HG02610 (cell line): ENCODE measurements around the gene PSME2.

Source experiments
- ATAC-seq: cut with Tn5 transposase; IDR thresholded peaks from one replicate; pipeline ENCODE4 v1.9.1; 2021; ENCODE audit warnings: mild to moderate bottlenecking, moderate library complexity; ENCODE audit not compliant: unreplicated experiment

PSME2 gene

DNA sequence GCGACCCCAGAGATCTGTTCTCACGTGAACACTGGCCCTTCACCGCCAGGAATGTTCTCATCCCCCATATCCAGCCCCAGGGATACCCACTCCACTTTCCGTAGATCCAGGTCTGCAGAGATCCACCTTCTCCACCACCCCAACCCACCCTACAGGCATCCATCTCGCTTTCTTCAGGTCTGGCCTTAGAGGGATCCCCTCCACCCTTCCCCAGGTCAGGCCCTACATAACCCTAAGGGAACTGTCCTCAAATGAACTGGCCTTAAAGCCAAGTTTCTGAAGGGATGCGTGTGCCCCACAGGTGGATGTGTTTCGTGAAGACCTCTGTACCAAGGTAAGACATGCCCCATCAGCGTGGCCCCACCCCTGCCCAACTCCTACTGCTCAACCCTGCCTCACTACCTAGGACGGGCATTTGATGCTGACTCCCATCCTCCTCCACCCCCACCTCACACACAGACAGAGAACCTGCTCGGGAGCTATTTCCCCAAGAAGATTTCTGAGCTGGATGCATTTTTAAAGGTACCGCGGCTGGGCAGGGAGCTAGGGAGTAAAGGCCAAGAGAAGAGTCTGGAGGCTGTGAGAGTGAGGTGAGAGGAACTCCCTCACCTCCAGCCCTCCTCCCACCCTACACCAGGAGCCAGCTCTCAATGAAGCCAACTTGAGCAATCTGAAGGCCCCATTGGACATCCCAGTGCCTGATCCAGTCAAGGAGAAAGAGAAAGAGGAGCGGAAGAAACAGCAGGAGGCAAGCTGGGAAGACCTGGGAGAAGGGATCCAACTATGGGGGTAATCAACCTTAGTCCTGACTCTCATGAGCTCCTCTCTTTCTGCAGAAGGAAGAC, 9.5 kb downstream of the PSME2 start:
- no peak for ATAC-seq

DNA sequence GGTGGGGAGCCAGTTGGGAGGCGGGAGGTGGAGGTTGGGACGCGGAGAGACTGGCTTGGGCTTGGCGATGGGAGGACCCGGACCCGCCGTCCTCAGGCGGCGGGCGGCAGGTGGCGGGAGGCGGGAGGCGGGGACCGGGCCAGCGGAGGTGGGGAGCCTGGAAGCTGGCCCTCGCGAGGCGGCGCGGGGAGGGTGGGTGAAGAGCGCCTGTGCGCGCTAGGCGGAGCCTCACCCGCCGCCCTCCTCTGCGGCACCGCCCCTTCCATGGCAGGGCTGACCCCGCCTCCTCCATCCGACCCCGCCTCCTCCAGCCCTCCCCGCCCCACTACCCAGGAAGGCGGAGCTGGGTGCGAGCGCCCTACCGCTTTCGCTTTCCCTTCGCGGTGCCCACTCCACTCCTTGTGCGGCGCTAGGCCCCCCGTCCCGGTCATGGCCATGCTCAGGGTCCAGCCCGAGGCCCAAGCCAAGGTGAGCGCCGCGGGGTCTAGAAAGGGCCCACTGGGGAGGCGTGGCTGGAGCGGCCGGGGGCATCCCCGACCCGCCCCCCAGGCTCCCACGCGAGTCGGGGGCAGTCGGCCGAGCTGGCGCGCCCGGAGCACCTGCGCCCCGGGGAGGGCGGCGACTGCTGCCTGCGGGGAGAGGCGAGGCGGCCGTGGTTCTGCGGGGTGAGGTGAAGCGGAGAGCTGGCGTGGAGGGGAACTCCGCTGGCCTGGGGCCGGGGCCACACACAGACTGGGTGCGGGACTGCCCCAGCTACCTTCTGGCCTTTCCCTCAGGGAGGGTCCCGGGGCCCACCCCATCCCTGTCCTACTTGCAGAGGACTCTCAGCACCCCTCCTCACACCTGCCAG, 10.4 kb downstream of the PSME2 start, which contains the start of gene PSME1:
Gene PSME1 (plus strand): TSS at position 361 of the 850 bp plus-strand sequence. CDS start 69 bp downstream, at position 430.
- ATAC-seq, result peak; percentile 87

DNA sequence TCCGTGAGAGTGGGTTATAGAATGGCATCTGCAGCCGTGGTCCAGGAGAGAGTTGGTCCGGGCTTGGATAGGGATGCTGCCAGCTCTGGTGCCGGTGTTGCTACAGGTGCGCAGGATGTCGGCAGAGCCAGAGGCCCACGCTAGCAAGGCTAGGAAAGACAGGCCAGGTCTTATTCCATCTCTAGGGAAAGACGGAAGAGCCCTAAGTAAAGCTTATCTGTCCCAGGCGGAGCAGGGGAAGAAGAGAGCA, 10.9 kb downstream of the PSME2 start:
- ATAC-seq, result peak; percentile 1

DNA sequence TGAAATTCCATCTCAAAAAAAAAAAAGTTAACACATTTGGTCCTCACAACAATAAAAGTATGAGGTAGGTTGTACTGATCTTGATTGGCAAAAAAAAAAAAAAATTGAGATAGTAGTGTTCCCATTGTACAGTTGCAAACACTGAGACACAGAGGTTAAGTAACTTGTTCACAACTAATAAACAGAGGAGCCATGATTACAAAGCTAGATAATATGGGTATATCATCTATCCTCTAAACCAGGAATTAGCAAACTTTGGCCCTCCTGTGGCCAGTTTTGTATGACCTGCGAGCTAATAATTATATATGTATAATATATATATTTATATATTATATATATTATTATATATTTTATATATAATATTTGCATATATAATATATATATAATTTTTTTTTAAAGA, 12.7 kb downstream of the PSME2 start:
- no peak for ATAC-seq

DNA sequence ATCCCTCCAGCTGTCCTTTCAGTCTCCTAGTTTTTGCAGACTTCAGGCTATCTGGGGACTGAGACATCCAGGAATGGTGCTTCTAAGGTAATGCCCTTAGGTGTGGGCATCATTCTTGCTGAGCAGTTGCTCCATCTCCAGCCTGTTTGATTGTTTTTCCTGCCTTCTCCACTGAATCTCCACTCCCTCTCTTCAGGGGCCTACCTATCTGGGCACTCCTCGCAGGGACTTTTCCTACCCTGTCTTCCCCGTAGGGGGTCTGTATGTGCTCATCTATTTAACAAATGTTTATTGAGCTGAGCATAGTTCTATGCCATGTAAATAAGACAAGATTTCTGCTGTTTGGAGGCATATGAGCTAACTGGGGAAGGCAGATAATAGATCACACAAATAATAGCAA, 13.4 kb downstream of the PSME2 start:
- ATAC-seq, result no peak

DNA sequence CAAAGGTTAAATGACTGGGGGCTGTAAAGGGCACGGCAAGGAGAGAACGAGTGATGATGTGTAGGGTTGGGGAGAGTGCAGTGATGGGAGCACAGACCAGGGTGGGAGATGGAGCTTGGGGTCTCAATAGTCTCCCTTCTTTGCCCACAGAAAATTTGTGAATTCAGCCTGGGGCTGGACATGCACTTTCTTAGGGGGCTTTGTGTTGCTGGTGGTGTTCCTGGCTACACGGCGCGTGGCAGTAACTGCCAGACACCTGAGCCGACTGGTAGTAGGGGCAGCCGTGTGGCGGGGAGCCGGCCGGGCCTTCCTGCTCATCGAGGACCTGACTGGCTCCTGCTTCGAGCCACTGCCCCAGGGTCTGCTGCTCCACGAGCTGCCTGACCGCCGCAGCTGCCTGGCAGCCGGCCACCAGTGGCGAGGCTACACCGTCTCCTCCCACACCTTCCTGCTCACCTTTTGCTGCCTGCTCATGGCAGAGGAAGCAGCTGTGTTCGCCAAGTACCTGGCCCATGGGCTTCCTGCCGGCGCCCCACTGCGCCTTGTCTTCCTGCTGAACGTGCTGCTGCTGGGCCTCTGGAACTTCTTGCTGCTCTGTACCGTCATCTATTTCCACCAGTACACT, 14.2 kb downstream of the PSME2 start:
- ATAC-seq, result no peak

DNA sequence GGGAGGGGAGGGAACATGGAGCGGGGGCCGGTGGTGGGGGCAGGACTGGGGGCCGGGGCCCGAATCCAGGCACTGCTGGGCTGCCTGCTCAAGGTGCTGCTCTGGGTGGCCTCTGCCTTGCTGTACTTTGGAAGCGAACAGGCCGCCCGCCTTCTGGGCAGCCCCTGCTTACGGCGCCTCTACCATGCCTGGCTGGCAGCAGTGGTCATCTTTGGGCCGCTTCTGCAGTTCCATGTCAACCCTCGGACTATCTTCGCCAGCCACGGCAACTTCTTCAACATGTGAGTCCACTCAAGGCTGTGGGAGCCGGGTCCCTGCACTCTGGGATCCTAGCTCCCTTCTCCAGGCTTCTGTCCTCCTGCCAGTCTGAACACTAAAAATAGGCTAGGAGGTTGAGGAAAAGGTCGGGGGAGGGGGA, 14.9 kb downstream of the PSME2 start:
- no peak for ATAC-seq

DNA sequence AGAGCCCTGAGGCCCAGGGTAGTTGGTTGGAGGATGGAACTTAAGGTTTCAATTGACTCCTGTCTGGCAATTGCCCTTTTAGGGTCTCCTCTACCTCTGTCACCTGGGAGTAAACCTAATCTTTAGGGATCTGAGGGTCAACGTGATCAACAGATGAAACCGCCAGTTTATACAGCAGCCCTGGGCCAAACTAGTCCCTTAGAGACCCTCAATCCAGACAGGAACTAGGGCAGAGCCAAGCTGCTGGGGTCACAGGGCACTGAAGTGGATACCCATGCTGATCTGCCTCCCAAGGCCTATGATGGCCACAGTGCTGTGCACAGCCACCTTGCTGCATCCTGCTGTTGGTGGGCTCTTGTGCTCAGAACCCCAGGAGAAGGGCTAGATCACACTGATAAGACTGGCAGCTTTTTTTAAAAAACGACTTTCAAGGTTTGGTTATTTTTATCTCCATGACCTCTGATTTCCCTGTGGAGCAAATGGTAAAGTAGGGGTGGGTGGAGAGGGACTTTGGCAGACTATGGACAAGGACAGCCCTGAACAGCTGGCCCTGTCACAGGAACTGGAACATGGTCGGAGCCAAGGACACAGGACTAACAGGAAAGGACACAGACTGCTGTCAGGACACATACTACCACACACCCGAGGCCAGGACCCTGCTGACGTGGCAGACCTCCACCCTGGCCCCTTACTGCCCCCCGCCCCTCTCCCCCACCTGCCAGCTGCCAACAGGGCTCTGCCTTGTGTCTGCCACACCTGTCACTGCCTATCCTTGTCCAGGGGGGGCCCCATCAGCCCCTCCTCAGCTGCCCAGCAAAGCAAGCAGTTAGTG, 15.5 kb downstream of the PSME2 start:
- no peak for ATAC-seq

DNA sequence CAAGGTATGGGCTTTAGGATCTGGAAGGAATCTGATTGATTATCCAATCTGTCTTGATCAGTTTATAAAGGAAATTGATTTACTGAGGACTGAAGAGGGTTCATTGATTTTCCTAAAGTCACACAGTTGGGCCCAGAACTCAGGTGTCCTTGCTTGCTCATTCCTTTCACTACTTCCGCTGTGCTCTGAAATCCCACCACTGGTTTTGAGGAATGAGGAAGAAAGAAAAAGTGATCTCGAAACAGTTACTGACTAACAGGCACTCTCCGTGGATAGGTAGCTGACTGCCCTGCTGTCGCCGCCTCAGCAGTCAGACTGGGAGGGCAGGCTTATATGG, 16.1 kb downstream of the PSME2 start, which contains the start of gene FITM1:
Gene FITM1 (plus strand): TSS at position 280 of the 337 bp plus-strand sequence. CDS start 905 bp downstream, outside the sequence.
- ATAC-seq, result no peak

DNA sequence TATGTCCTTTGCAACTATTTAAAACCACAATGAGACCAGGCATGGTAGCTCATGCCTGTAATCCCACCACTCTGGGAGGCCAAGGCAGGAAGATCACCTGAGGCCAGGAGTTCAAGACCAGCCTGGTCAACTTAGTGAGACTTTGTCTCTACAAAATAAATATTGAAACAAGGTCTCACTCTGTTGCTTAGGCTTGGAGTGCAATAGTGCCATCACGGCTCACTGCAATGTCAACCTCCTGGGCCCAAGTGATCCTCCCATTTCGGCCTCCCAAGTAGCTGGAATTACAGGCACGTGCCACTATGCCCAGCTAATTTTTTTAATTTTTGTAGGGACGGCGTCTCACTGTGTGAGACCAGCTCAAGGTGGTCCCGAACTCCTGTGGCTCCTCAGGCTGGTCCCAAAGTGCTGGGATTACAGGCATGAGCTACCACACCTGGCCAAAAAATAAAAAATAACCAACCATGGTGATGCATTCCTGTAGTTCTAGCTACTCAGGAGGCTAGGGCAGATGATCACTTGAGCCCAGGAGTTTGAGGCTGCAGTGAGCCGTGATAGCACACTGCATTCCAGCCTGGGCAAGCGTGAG, 16.9 kb downstream of the PSME2 start:
- no peak for ATAC-seq

DNA sequence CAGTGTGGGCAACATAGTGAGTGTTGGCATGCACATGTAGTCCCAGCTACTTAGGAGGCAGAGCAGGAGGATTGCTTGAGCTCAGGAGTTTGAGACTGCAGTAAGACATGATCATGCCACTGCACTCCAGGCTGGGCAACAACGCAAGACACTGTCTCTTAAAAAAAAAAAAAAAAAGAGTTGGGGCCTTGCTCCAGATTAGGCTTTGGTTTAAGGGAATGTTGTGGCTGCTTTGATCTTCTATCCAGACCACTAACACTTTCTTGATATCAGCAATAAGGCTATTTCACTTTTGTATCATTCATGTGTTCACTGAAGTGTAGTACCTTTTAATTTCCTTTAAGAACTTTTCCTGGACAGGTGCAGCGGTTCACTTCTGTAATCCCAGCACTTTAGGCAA, 18.7 kb downstream of the PSME2 start:
- ATAC-seq, result no peak

DNA sequence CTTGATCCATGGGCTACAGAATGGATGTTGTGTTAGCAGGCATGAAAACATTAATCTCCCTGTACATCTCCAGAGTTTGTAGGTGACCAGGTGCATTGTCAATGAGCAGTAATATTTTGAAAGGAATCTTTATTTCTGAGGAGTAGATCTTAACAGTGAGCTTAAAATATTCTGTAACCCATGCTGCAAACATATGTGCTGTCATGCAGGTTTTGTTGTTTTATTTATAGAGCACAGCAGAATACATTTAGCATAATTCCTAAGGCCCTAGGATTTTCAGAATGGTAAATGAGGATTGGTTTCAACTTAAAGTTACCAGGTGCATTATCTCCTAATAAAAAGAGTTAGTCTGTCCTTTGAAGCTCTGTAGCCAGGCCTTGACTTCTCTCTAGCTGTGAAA, 19.5 kb downstream of the PSME2 start:
- no peak for ATAC-seq

DNA sequence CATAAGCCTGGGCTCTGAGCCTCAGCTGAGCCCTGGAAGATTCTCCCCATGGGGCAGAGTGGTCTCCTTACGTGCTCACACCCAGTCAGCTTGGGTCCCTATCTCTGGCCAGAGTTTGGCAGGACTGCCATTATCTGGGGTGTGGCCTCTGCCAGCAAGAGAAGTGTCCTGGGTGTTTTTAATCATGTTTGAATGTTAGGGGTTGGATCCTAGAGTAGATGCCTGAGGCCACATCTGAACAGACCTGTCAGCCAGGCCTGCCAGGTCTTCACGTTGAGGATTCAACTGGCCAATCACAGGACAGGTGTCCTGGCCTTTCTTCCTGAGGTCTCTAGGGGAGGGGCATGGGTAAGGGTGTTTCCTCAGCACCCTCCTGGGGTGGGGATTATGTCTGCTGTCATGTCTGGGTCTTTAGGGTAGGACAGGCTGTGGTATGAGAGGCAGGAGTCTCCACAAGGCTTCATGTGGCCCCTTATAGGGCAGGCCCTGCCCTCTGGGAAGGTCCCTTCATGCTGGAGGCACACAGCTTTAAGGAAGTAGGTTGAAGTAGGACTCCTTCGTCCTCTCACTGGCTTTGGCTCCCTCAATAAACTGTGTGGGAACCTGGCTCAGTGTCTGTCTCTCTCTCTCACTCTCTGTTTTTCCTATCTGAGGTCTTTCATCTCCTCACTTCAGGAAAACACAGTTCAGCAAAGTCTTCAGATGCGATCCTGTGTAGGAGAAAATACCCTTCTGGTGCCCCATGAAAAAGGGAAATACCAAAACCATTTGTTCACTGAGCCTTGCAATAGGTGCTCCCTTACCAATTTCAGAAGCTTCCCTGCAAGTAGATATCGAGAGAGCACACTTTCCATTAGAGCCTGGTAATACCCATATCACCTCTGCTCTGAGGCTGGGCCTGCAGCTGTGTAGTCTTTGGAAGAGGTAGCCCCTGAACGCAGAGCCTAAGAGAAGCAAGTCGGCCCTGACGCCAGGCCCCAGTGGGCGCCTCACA, 22.7 kb downstream of the PSME2 start:
- ATAC-seq, result peak; percentile 81

DNA sequence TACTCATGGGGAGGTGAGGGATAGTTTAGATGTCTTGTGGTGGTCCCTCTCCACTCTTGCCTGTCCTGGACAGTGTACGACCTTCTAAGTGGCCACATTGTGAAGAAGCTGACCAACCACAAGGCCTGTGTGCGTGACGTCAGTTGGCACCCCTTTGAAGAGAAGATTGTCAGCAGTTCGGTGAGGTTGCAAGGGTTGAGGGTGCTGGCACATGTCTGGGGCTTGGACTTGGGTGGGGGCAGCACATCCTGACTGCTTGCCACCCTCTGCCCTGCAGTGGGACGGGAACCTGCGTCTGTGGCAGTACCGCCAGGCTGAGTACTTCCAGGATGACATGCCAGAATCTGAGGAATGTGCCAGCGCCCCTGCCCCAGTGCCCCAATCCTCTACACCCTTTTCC, 23.5 kb downstream of the PSME2 start:
- no peak for ATAC-seq

DNA sequence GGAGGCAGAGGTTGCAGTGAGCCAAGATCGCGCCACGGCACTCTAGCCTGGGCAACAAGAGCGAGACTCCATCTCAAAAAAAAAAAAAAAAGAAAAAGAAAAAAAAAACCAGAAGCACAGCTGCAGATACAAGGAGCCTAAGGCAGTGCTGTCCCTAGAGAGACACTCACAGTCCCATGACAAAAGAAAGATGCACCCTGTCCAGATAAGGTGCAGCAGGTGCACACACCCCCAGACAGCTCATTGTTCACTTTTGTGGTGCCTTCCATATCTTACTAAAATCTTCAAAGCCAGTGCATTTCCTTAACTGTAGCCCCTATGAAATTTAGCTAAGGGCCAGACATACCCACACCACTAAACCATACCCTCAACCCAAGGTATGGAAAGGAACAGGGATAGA, 24.0 kb downstream of the PSME2 start:
- no peak for ATAC-seq

DNA sequence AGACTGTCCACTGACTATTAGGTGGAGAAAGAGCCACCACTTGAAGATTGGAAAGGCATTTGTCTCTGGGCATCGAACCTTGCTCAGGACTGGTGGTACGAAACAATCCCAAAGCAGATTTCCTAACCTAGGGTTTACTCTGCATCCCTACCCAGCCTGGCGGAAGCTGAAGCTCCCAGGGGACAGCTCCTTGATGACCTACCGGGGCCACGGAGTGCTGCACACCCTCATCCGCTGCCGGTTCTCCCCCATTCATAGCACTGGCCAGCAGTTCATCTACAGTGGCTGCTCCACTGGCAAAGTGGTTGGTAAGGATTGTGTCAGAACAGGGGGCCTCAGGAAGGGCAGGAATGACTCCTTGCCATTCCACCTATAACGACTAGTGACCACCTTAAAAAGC, 25.2 kb downstream of the PSME2 start:
- ATAC-seq, result no peak

DNA sequence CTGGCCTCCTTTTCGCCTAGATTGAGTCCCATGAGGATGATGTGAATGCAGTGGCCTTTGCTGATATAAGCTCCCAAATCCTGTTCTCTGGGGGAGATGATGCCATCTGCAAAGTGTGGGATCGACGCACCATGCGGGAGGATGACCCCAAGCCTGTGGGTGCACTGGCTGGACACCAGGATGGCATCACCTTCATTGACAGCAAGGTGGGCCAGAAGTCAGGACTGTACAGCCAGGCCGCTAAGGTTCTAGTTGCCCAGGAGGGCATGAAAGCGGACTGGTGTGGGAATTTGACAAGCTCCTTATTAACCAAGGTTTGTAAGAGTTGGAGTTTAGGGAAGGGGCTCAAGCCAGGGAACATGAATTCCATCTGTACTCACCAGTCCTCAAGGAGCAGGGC, 26.7 kb downstream of the PSME2 start:
- no peak for ATAC-seq

DNA sequence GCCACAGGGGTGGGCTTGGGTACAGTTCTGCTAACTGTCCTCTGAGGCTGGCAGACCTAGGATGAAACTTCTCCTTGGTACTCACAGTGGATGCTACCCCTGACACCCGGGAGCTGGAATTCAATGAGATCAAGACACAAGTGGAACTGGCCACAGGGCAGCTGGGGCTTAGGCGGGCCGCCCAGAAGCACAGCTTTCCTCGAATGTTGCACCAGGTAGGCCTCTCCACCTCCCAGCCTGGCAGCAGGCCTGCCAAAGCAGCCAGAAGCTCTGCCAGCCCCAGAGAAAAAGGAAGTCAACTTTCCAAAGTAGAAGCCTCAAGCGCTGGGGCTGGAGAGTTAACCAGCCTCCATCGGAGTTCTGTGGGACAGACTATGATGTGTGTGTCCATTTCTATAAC, 29.2 kb downstream of the PSME2 start:
- ATAC-seq, result no peak

DNA sequence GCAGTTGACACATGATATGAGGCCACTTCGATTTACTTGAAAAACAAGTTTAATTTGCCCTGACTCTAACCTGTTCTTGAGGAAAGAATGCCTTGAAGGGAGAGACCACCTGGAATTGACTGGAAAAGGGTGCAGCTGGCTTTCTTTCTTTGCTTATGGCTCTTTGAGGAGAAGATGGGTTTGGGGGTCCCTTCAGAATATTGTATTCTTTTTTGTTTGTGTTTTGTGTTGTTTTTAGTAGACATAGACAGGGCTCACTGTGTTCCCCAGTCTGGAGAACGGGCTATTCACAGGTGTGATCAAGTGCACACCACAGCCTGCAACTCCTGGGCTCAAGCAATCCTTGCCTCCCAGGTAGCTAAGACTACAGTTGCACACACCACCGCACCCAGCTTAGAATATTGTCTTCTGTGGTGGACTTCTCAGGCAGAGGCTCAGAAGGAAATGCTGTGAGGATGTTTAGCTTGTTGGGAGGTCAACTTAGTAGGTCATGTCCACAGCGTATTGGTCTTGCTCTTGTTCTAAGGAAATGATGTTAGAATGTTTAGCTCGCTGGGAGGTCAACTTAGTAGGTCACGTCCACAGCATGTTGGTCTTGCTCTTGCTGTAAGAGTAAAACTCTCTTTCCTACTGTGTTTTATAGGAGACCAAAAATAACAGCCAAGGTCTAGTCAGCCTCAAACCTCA, 30.1 kb downstream of the PSME2 start:
- ATAC-seq, result no peak
